Kidney tubule cell (primary cell): ENCODE results near the gene LIMD2.

Experiments used
- DNase-seq: peaks from one replicate; pipeline ENCODE4 v3.0.0-alpha.2; 2018; ENCODE audit warnings: low spot score

Gene LIMD2

GRCh38 chr17:63681530-63681929, 18.4 kb downstream of the LIMD2 start:
- no peak for DNase-seq

GRCh38 chr17:63680700-63681099, 19.2 kb downstream of the LIMD2 start:
- DNase-seq: no peak

GRCh38 chr17:63679214-63679613, 20.7 kb downstream of the LIMD2 start:
- no peak for DNase-seq

- DNase-seq: no peak
Observed at GRCh38 chr17:63676584-63676983, 23.3 kb downstream of the LIMD2 start.

- peak; percentile 69 for DNase-seq
Observed at GRCh38 chr17:63675607-63676546, 24.0 kb downstream of the LIMD2 start.

- peak; percentile 13 for DNase-seq
Observed at GRCh38 chr17:63675231-63675606, 24.7 kb downstream of the LIMD2 start.

GRCh38 chr17:63672856-63673255, 27.1 kb downstream of the LIMD2 start:
- DNase-seq: no peak

- no peak for DNase-seq
Observed at GRCh38 chr17:63665527-63666214, 34.3 kb downstream of the LIMD2 start.

GRCh38 chr17:63659850-63660249, 40.1 kb downstream of the LIMD2 start:
- no peak for DNase-seq

- no peak for DNase-seq
Observed at GRCh38 chr17:63658366-63658765, 41.6 kb downstream of the LIMD2 start.

- no peak for DNase-seq
Observed at GRCh38 chr17:63657786-63658185, 42.1 kb downstream of the LIMD2 start.

- DNase-seq: no peak
Observed at GRCh38 chr17:63653050-63653449, 46.9 kb downstream of the LIMD2 start.

- no peak for DNase-seq
Observed at GRCh38 chr17:63652106-63652505, 47.8 kb downstream of the LIMD2 start.

GRCh38 chr17:63649813-63650212, 50.1 kb downstream of the LIMD2 start:
- no peak for DNase-seq

- no peak for DNase-seq
Observed at GRCh38 chr17:63647936-63648335, 52.0 kb downstream of the LIMD2 start.

GRCh38 chr17:63647065-63647725, 52.7 kb downstream of the LIMD2 start:
- peak; percentile 52 for DNase-seq

GRCh38 chr17:63646488-63646806, 53.5 kb downstream of the LIMD2 start:
- DNase-seq: no peak
